Dedifferentiated amniotic fluid mesenchymal stem cell (primary cell): ENCODE measurements around the gene SLC39A11.

ENCODE experiments used
- DNase-seq: peaks from one replicate; pipeline ENCODE4 v3.0.0-alpha.2; 2016; ENCODE audit errors: extremely low spot score

Gene SLC39A11

DNA sequence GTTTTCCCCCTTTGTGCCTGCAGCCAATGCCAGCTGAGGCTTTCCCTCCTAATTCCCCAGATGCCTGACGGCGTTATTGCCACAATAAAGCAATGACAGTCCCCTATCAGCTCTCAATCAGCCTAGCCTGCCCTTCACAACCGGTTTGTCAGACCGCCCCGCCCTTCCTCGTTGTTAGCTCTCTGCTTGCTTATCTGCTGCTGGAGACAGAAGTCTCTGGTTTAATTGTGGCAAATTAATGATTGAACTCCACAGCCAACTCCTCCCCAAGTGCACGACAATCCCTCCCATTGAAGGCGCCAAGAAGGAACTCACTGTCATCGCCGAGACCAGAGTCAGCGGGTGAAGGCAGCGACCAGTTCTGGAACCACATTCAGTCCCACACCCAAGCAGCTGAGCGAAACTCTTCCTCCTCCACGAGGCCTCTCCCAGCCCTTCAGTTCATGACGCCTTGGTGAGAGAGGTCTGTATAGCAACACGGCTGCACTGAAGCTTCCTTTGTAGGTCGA is 474.4 kb downstream of the SLC39A11 start:
- no peak for DNase-seq

- DNase-seq, result no peak
Observed at GRCh38 chr17:72617557-72617956, 474.9 kb downstream of the SLC39A11 start.

DNA sequence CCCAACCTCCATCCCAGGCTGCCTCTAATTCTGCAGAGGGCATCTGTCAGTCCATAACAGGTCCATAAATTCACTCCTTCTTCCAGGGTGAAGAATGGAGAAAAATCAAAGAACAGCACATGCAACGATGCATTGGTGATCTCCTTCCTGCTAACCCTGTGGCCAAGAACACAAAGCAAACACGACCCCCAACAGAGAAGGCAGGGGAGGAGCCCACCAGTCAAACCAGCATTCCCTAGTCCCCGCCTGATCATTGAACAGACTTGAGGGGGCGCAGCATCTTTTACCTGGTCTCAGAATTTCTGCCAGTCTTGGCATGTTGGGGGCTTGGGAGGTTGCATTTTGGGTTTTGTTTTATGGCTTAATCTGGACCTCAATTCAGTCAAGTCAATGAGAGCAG is 476.0 kb downstream of the SLC39A11 start:
- no peak for DNase-seq

- no peak for DNase-seq
Observed at GRCh38 chr17:72615627-72615991, 476.9 kb downstream of the SLC39A11 start.

- DNase-seq, result no peak
Observed at GRCh38 chr17:72614871-72615626, 477.4 kb downstream of the SLC39A11 start.

DNA sequence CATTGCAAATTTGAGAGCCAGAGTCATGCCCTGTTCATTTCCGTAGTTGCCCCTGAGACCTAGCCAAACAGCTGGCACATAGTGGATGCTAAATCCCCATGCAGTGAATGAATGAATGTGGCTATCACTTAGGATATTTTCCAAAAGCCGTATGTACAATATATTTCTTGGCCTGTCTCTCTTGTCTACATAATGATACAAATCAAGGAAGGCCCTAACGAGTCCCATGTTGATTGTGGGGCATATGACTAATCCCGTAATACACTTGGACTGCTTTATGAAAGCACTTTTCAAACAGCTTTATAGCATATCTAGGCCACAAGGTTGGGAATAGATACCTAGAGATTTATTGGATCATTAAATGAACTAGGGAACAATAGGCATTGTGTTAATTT is 478.0 kb downstream of the SLC39A11 start:
- no peak for DNase-seq

DNA sequence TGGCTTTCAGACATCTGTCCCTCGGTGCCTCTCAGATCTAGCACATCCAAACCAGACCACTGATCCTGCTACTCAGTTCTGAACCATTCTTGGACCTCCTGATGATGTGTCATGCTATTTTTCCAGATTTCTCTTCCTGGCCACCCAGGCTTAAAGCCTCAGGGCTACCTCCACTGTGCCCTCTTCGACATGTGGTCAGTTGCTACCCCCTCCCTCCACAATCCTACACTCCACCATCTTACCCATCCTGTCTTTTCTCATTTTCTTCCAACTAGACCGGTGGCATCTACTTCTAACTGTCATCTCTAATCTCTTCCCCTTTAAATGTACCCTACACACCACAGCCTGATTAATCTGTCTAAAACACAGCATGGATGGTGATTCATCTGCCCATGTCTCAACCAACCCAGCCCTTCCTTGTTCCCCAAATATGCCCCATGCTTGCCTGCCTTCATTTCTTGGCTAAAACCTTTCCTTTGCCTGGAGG is 478.6 kb downstream of the SLC39A11 start:
- DNase-seq, result no peak

DNA sequence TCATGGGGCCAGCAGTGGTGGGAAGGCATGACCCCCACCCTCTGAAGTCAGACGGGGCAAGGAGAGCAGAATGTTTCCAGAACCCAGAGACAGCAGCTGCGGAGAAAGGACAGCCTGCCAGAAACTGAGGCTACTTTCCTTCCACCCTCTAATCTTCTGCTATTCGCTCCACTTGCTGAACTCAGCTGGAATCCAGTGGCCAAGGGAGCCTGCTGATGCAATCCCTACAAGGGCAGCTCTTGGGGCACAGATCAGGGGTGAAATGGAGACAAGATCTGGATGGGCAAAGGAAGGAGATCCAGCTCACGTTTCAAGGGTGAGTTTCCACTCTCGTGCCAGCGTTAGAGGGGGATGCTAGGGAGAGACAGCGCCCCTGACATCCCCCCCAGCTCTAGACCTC is 479.1 kb downstream of the SLC39A11 start:
- no peak for DNase-seq

- DNase-seq, result no peak
Observed at GRCh38 chr17:72611172-72611571, 481.3 kb downstream of the SLC39A11 start.

- DNase-seq, result no peak
Observed at GRCh38 chr17:72609501-72609900, 483.0 kb downstream of the SLC39A11 start.

GRCh38 chr17:72608436-72608835 is 484.1 kb downstream of the SLC39A11 start:
- DNase-seq, result no peak

- DNase-seq, result no peak
Observed at GRCh38 chr17:72606656-72607055, 485.8 kb downstream of the SLC39A11 start.

- no peak for DNase-seq
Observed at GRCh38 chr17:72605543-72605942, 486.9 kb downstream of the SLC39A11 start.

- DNase-seq, result no peak
Observed at GRCh38 chr17:72604518-72604917, 488.0 kb downstream of the SLC39A11 start.

- DNase-seq, result no peak
Observed at GRCh38 chr17:72603420-72604242, 488.9 kb downstream of the SLC39A11 start.

- no peak for DNase-seq
Observed at GRCh38 chr17:72602517-72603419, 489.7 kb downstream of the SLC39A11 start.

- no peak for DNase-seq
Observed at GRCh38 chr17:72600934-72601333, 491.6 kb downstream of the SLC39A11 start.

DNA sequence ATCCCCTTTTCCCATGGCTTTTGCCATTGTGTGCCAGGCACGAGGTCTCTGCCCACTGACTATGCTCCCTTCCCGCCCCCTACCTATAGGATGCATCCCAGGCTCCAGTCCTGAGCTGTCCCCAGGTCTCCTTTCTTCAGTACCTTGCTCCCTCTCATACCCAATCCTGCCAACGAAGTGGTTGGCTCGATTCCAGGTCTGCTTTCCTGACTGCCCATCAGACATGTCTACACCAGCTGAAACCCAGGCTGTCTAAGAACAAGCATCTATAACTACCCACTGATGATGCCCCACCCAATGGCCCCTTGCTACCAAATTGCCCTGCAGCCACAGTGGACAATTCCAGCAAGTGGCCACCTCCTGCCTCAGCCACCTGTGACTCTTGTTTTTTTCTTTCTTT is 492.6 kb downstream of the SLC39A11 start:
- DNase-seq, result no peak

DNA sequence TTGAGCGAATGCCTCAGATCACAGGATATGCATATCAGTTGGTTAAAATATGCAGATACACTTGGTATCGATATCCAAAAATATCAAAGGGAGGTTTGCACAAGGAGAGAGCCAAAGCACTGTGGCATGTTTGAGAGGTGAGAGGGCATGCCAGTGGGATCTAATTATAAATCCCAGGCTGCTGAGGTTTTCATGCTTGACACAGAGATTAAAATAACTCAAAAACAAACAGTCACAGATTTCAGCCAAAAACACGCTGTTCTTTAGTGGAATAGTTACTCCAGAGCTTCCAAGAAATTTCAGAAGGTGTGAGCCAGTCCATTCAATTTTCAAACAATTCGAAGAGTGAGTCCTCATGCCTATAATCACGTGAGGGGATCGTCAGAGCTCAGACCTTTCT is 493.8 kb downstream of the SLC39A11 start:
- no peak for DNase-seq

GRCh38 chr17:72597354-72598087 is 495.0 kb downstream of the SLC39A11 start:
- no peak for DNase-seq
